Activated T-cell treated with anti-CD3 and anti-CD28 coated beads for 48 hours (primary cell): Measurements from ENCODE around the gene SHC2.

Experiments used
- DNase-seq: peaks from one replicate; pipeline ENCODE4 v3.0.0-alpha.2; 2020; ENCODE audit warnings: low read depth

SHC2 gene

GRCh38 chr19:371501-372168, 89.2 kb downstream of the SHC2 start:
- DNase-seq: no peak

- DNase-seq: no peak
Measured at GRCh38 chr19:370641-371330, 90.0 kb downstream of the SHC2 start.

GRCh38 chr19:369876-370275, 91.0 kb downstream of the SHC2 start:
- no peak for DNase-seq

- DNase-seq: no peak
Measured at GRCh38 chr19:369256-369655, 91.6 kb downstream of the SHC2 start.

GRCh38 chr19:368630-369024, 92.2 kb downstream of the SHC2 start:
- DNase-seq: no peak

- no peak for DNase-seq
Measured at GRCh38 chr19:367963-368629, 92.7 kb downstream of the SHC2 start.

- no peak for DNase-seq
Measured at GRCh38 chr19:367561-367960, 93.3 kb downstream of the SHC2 start.

- DNase-seq: no peak
Measured at GRCh38 chr19:366951-367350, 93.9 kb downstream of the SHC2 start.
